Measurements from ENCODE around the gene PDGFRA.

DNA sequence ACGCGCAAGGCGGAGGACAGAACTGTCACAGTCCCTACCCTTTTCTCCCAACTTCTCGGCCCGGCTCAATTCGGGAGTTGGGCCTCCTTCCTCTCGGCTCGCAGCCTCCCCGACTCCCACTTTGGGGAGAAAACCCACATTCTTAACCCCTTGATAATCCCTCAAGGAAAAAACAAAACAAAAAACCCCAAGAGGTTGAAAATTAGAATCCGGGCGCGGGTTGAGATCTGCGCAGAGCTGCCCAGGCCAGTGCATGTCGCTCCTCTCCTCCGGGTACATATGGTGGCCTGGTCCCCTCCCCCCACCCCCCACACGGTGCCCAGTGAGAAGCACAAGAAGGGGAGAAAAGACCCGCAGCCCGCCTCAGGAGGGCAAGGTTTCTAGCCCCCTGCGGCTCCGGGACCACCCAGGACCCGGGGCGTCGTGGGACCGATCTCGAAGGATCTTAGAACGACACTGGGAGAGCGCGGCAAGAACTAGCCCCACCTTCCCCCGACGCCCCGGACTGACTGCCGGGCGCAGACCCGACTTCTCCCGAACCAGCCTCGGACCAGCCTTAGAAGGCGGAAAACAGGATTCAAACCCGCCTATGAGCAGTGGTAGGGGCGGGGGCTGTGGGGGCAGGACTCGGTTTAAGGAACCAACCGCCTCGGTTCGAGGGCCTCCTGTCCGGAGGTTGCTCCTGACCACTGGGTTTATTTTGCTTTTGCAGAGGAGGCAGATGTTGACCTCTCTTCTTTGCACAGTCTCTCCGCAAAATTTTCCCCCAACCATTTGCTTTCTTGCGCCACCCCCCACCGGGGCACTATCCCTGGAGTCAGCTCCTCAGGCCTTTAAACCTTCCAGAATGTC, 2.5 kb upstream of the PDGFRA start:
- TF ChIP-seq, protein P1, sequence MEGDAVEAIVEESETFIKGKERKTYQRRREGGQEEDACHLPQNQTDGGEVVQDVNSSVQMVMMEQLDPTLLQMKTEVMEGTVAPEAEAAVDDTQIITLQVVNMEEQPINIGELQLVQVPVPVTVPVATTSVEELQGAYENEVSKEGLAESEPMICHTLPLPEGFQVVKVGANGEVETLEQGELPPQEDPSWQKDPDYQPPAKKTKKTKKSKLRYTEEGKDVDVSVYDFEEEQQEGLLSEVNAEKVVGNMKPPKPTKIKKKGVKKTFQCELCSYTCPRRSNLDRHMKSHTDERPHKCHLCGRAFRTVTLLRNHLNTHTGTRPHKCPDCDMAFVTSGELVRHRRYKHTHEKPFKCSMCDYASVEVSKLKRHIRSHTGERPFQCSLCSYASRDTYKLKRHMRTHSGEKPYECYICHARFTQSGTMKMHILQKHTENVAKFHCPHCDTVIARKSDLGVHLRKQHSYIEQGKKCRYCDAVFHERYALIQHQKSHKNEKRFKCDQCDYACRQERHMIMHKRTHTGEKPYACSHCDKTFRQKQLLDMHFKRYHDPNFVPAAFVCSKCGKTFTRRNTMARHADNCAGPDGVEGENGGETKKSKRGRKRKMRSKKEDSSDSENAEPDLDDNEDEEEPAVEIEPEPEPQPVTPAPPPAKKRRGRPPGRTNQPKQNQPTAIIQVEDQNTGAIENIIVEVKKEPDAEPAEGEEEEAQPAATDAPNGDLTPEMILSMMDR (IDR thresholded peaks at IDR 0.05; ENCODE audit: low read depth, low read length, missing input control) = no peak
- TF ChIP-seq TAF1 (conservative IDR thresholded peaks at IDR 0.05) (no peak), GABPA (IDR thresholded peaks at IDR 0.05 in 1 of 2, conservative IDR thresholded peaks at IDR 0.05 in 1 of 2) (no peak), SP1 (IDR thresholded peaks at IDR 0.05) (no peak), MAX (IDR thresholded peaks at IDR 0.05) (no peak), RAD21 (IDR thresholded peaks at IDR 0.05) (no peak), ZBTB33 (IDR thresholded peaks at IDR 0.05) (no peak), RXRA (IDR thresholded peaks at IDR 0.05) (no peak)
- TF ChIP-seq, protein P2, sequence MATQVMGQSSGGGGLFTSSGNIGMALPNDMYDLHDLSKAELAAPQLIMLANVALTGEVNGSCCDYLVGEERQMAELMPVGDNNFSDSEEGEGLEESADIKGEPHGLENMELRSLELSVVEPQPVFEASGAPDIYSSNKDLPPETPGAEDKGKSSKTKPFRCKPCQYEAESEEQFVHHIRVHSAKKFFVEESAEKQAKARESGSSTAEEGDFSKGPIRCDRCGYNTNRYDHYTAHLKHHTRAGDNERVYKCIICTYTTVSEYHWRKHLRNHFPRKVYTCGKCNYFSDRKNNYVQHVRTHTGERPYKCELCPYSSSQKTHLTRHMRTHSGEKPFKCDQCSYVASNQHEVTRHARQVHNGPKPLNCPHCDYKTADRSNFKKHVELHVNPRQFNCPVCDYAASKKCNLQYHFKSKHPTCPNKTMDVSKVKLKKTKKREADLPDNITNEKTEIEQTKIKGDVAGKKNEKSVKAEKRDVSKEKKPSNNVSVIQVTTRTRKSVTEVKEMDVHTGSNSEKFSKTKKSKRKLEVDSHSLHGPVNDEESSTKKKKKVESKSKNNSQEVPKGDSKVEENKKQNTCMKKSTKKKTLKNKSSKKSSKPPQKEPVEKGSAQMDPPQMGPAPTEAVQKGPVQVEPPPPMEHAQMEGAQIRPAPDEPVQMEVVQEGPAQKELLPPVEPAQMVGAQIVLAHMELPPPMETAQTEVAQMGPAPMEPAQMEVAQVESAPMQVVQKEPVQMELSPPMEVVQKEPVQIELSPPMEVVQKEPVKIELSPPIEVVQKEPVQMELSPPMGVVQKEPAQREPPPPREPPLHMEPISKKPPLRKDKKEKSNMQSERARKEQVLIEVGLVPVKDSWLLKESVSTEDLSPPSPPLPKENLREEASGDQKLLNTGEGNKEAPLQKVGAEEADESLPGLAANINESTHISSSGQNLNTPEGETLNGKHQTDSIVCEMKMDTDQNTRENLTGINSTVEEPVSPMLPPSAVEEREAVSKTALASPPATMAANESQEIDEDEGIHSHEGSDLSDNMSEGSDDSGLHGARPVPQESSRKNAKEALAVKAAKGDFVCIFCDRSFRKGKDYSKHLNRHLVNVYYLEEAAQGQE (IDR thresholded peaks at IDR 0.05) = no peak
- TF ChIP-seq, protein P3, sequence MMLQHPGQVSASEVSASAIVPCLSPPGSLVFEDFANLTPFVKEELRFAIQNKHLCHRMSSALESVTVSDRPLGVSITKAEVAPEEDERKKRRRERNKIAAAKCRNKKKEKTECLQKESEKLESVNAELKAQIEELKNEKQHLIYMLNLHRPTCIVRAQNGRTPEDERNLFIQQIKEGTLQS (IDR thresholded peaks at IDR 0.05) = no peak

Data from liver (tissue), 3 donors.